HG03135 (cell line): ENCODE measurements around the gene NLGN3.

ENCODE experiments used
- ATAC-seq: cut with Tn5 transposase; IDR thresholded peaks from one replicate; pipeline ENCODE4 v1.9.1; 2021; ENCODE audit warnings: mild to moderate bottlenecking, moderate library complexity; ENCODE audit not compliant: unreplicated experiment

The NLGN3 gene

DNA sequence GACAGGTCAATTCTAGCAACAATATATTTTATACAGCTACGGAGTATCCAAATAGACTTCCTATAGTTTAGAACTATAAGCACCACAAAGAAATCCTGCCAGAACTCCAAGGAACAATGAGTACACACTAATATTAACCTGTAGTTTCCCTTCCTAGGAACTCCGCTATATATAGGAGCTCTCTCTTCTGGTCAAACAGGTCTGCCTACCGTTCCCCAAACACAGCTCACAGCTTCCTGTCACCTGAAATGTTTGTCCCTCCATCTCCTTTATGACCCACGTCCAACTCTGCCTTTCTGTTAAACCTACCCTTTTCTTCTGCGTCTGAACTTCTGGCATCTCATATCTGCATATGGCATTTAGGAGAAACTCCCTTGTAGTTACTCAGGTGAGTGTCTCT lies 67.9 kb downstream of the NLGN3 start:
- no peak for ATAC-seq

DNA sequence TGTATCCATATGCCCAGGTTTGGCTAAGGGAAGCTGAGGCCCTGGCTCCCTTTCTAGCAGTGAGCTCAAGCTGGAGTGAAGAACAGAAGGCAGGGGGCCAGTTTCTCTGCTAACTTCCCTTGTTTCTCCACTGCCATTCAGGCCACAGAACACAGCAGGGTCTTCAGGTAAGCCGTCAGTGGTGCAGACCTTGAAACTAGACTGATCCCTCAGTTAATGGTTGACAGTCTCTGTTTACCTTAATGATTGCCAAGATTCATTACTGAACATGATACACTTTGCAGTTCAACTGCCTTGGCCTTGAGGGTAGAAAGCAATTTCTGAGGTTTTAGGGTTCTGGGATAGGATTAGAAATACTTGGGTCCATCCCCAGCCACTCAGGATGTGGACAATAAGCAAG lies 69.5 kb downstream of the NLGN3 start:
- ATAC-seq = no peak

DNA sequence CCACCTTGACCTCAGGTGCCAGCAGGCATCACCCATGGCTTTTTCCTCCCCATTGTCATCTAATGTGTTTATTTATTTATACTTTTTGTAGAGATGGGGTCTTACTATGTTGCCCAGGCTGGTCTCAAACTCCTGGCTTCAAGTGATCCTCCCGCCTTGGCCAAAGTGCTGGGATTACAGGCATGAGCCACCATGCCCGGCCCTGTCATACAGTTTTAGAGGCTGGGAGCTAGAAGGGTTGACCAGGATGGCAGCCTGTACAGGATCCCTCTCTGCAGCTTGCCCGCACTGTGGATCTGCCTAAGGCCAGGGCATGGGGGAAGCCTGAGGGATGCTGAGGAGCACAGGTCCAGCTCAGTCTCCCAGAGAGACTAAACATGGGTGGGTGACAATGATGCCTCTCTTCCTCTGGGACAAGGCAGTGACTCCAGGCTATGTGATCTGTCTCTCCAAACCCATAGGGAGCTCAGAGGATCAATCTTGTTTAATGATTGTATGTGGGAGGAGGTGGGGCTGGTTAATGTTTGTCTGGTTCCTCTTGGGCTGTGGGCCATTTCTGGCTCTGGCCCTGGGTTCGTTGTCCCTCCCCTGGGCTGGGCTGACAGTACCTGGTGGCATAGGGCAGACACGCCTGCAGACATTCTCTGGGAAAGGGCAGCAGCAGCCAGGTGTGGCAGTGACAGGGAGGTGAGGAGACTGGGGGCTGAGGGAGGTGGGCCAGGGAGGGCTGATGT lies 70.1 kb downstream of the NLGN3 start:
- no peak for ATAC-seq

DNA sequence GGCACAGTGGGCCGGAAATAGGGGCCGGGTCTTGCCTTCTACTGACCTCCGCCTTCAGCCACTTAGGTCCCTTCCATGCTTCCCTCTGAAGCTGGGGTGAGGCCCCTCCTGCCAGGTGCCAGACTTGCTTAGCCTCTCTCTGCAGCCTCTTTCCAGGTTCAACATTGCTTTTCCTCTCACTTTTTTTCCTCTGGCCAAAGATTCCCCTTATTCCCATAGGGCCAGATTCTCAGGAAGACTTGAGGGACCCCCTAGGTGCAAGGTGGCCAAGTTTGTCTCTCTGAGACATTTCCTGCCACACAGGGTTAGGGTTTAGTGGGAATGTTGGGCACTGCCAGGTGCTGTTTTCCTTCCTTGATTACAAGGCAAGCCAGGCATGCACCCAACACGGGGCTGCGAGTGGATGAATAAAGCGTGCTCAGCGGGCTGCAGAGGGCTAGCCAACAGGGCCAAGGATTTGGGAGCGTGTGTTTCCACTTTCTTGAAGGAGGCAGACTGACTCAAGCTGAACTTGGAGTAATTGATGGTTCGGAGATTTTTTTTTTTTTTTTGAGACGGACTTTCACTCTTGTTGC lies 70.8 kb downstream of the NLGN3 start:
- ATAC-seq = no peak

DNA sequence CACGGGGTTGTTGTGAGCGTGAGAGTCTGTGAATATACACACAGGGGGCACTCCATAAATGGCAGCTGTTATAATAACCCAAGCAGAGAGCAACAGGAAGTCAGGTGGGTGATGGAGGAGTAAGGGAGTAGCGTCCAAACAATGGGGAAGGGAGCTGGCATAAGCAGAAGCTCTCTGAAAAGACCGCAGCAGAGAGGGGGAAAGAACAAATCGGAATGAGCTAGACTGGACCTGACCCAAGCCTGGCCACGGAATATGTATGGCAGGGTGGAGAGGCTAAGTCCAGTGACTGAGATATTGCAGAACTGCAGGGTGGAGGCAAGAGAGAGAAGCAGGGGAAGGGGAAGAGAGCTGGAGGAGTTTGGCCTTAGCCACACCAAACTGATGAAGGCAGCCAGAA lies 71.8 kb downstream of the NLGN3 start:
- ATAC-seq = no peak

DNA sequence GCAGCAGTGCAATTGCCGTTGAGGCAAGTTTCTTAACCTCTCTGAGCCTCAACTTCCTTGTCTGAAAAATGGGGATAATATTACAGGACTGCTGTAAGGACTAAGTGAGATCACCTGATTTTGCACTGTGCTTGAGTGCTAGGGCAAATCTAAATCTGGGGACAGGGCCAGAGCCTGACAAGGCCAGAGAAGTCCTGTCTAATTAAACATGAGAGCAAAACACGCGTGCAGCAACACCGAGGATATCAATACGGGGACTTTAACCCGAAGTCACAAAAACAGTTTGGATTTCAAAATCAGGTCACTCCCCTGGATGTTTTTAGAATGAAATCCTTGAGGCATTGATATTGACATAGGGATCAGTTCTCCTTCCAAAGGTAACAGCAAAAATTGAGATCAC lies 72.7 kb downstream of the NLGN3 start:
- no peak for ATAC-seq
